Adrenal gland (tissue), 5 donors: Measurements from ENCODE around the gene TAF6.

Experiments used
- CTCF ChIP-seq, 6 experiments: fragments of 450-650 bp in 4 of 6; fragments of 200-600 bp in 2 of 6; sonication (generic) in 1 of 6; IDR thresholded peaks; 1 replicate in 5 of 6; 2 replicates in 1 of 6; pipeline versions ENCODE4 v1.5.1 to v1.8.0; 2016 to 2021; ENCODE audit warnings: antibody characterized with exemption in 6 of 6, mild to moderate bottlenecking in 2 of 6, moderate library complexity in 1 of 6
- POLR2A ChIP-seq, 2 donors: fragments of 450-650 bp; IDR thresholded peaks; one replicate each; pipeline ENCODE4 v1.6.1; 2017; ENCODE audit warnings: antibody characterized with exemption in 2 of 2, mild to moderate bottlenecking in 2 of 2, moderate library complexity in 1 of 2
- donor health status: DM: no; HTN: no; CAD: no.

GRCh38 chr7:100167912-100168323 is 48.8 kb upstream of the TAF6 start:
- TF ChIP-seq CTCF (IDR thresholded peaks at IDR 0.05) (no peak), POLR2A (IDR thresholded peaks at IDR 0.05) (no peak)
